Muscle layer of colon (tissue), 2 donors: ENCODE results near the gene PRR23A.
"Not testable (repeated sequence)": the region's sequence is repeated elsewhere in the genome, so short reads cannot be mapped to it uniquely, and the experiment has no call there.

Experiments used
- H3K27ac ChIP-seq: one replicate; pipeline ENCODE4 v1.7.0; 2013; ENCODE audit warnings: low read depth, mild to moderate bottlenecking, low read length, moderate library complexity
- H3K27me3 ChIP-seq, 2 donors: one replicate each; pipeline ENCODE4 v1.7.0; 2013; ENCODE audit warnings: low read length in 2 of 2, mild to moderate bottlenecking in 2 of 2; ENCODE audit not compliant: insufficient read depth in 2 of 2, control insufficient read depth in 1 of 2
- H3K36me3 ChIP-seq: one replicate; pipeline ENCODE4 v1.7.0; 2013; ENCODE audit warnings: mild to moderate bottlenecking, low read length; ENCODE audit not compliant: insufficient read depth
- H3K4me1 ChIP-seq: one replicate; pipeline ENCODE4 v1.7.0; 2013; ENCODE audit warnings: mild to moderate bottlenecking, low read length; ENCODE audit not compliant: insufficient read depth
- H3K4me3 ChIP-seq, 2 donors: one replicate each; pipeline ENCODE4 v1.7.0; 2013; ENCODE audit warnings: low read length in 2 of 2, low read depth in 1 of 2, mild to moderate bottlenecking in 1 of 2, moderate library complexity in 1 of 2
- H3K9ac ChIP-seq: one replicate; pipeline ENCODE4 v1.7.0; 2013; ENCODE audit warnings: low read length
- H3K9me3 ChIP-seq: one replicate; pipeline ENCODE4 v1.7.0; 2013; ENCODE audit warnings: mild to moderate bottlenecking, low read length
- donor health status: abdominal sarcoma.
- donor health status: Adenocarcinoma of cecum.

Gene PRR23A

DNA sequence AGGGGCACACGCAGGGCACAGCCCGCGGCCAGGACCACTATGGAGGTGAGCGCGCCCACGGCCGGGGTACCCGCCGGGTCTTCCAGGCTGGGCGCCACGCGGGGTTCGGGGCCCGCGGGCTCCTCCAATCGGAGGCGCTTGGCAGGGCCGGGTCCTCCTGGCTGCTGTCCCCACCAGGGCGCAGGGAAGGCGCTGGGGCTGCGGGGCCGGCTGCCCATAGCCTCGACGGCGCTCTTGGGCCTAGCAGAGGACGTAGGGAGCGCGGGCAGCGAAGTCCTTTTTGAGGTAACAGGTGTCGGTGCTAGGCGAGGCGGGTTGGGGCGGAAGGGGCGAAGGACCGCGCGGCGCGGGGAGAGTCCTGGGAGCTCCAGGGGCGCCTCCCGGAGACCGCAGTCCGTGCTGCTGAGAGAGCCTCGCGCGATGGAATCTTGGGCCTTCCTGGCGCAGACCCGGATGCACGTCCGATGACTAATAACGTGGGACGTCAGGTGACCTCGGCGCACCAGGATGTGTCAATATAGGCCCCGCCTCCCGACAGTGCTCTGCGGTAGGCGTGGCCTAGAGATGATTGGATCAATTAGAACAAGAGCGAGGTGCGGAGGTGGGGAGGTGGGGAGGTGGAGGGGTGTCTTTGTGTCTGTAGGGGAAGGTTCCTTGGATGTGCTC lies at the start of gene PRR23A:
PRR23A (minus strand) TSS at position 218 of the 666 bp plus-strand sequence; CDS start at position 218, 0 bp downstream.
- Histone ChIP-seq H3K27ac (no peak within 1 kb of the TSS), H3K9me3 (no peaks in the 10 kb centered on the region), H3K4me1 (no peaks in the 10 kb centered on the region)

DNA sequence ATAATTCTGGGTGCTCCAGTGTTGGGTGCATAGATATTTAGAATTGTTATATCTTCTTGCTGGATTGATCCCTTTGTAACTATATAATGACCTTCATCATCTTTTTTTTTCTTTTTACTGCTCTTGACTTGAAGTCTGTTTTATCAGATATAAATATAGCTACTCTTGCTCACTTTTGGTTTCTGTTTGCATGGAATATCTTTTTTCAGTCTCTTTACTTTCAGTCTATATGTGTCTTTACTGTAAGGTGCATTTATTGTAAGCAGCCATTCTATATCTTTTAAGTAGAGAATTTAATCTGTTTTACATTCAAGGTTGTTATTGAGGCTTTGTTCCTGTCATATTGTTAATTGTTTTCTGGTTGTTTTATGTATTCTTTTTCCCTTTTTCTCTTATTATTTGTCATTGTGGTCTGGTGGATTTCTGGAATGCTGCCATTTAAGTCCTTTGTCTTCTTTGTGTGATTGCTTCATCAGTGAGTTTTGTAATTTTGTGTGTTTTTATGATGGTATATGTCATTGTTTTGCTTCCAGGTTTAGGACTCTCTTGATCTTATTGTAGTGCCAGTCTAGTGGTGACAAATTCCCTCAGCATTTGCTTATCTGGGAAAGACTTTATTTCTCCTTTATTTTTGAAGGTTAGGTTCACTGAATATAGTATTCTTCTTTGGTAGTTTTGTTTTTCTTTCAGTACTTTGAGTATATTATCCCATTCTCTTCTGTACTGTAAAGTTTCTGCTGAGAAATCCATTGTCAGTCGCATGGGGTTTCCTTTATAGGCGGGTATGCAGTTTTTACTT lies 46.9 kb upstream of the PRR23A start:
- Histone ChIP-seq H3K4me3 (no peak overlapping the region), H3K4me1 (no peaks in the 10 kb centered on the region), H3K9me3 (no peaks in the 10 kb centered on the region), H3K27ac (no peak overlapping the region), H3K9ac (no peak overlapping the region), H3K27me3 (no peaks in the 10 kb centered on the region), H3K36me3 (no peaks in the 10 kb centered on the region)

More for the DNA sequence above, at the start of gene PRR23A:
- Histone ChIP-seq H3K4me3 (no peak within 1 kb of the TSS), H3K9ac (no peak within 1 kb of the TSS), H3K27me3 (no peaks in the 10 kb centered on the region), H3K36me3 (no peaks in the 10 kb centered on the region)

GRCh38 chr3:139044366-139045210 lies 38.5 kb upstream of the PRR23A start, which contains the start of gene PRR23C:
PRR23C (minus strand) TSS chr3:139044892; CDS start chr3:139044620, 272 bp downstream.
- Histone ChIP-seq H3K9ac (no peak within 1 kb of the TSS), H3K27ac (no peak within 1 kb of the TSS), H3K9me3 (no peaks in the 10 kb centered on the region), H3K4me3 (no peak within 1 kb of the TSS), H3K36me3 (no peaks in the 10 kb centered on the region), H3K4me1 (no peaks in the 10 kb centered on the region), H3K27me3 (no peaks in the 10 kb centered on the region)

GRCh38 chr3:139043554-139044365 lies 37.7 kb upstream of the PRR23A start:
- Histone ChIP-seq H3K36me3 (no peaks in the 10 kb centered on the region), H3K27ac (no peak overlapping the region), H3K4me1 (no peaks in the 10 kb centered on the region), H3K9ac (no peak overlapping the region), H3K4me3 (no peak overlapping the region), H3K9me3 (no peaks in the 10 kb centered on the region), H3K27me3 (no peaks in the 10 kb centered on the region)

- Histone ChIP-seq H3K27ac (no peak overlapping the region), H3K9ac (no peak overlapping the region), H3K9me3 (no peaks in the 10 kb centered on the region), H3K4me3 (no peak overlapping the region), H3K27me3 (no peaks in the 10 kb centered on the region), H3K4me1 (no peaks in the 10 kb centered on the region), H3K36me3 (no peaks in the 10 kb centered on the region)
Observed at GRCh38 chr3:139037478-139037877, 31.4 kb upstream of the PRR23A start.

GRCh38 chr3:139032326-139033002 lies 26.4 kb upstream of the PRR23A start:
- Histone ChIP-seq H3K4me3 (no peak overlapping the region), H3K9me3 (no peaks in the 10 kb centered on the region), H3K27ac (no peak overlapping the region), H3K36me3 (no peaks in the 10 kb centered on the region), H3K27me3 (no peaks in the 10 kb centered on the region), H3K4me1 (no peaks in the 10 kb centered on the region), H3K9ac (no peak overlapping the region)

DNA sequence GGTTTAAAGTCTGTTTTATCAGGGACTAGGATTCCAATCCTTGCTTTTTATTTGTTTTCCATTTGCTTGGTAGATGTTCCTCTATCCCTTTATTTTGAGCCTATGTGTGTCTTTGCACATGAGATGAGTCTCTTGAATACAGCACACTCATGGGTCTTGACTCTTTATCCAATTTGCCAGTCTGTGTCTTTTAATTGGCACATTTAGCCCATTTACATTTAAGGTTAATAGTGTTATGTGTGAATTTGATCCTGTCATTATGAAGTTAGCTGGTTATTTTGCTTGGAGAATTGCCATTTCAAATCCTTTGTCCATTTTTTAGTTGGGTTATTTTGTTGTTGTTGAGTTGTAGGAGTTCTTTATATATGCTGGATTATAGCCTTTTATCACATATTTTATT lies 24.5 kb upstream of the PRR23A start:
- H3K27ac ChIP-seq, H3K9me3 ChIP-seq, H3K4me3 ChIP-seq, H3K36me3 ChIP-seq, H3K27me3 ChIP-seq, H3K4me1 ChIP-seq, H3K9ac ChIP-seq: not testable (repeated sequence)

- Histone ChIP-seq H3K27ac (no peak overlapping the region), H3K36me3 (no peaks in the 10 kb centered on the region), H3K27me3 (no peaks in the 10 kb centered on the region), H3K9ac (no peak overlapping the region), H3K4me1 (no peaks in the 10 kb centered on the region), H3K4me3 (no peak overlapping the region), H3K9me3 (no peaks in the 10 kb centered on the region)
Observed at GRCh38 chr3:139024968-139025367, 18.9 kb upstream of the PRR23A start.

DNA sequence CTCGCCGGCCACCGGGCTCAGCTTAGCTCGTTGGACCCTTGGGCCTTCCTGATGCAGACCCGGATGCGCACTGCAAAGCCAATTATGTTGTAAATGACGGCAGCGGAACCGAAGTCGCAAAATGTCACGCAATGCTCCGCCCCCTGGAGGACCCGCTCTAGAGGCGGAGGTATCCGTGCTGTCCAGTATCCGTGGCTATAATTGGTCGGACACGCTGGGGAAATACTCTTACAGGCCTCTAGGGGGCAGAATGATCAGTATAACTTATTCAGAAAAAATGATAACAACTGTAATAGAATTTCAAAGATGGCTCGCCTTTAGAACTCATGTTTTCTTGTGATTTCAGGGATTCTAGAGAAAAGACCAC lies 14.8 kb upstream of the PRR23A start, which contains the start of gene PRR23B:
PRR23B (minus strand) TSS at position 59 of the 367 bp plus-strand sequence. CDS start 265 bp downstream, outside the sequence.
- no peaks in the 10 kb centered on the region for H3K27me3 ChIP-seq
- no peaks in the 10 kb centered on the region for H3K4me1 ChIP-seq
- no peaks in the 10 kb centered on the region for H3K9me3 ChIP-seq
- H3K4me3 ChIP-seq, result no peak within 1 kb of the TSS
- no peaks in the 10 kb centered on the region for H3K36me3 ChIP-seq
- no peak within 1 kb of the TSS for H3K27ac ChIP-seq
- H3K9ac ChIP-seq, result no peak within 1 kb of the TSS

GRCh38 chr3:139020036-139020867 lies 14.2 kb upstream of the PRR23A start:
- Histone ChIP-seq H3K36me3 (no peaks in the 10 kb centered on the region), H3K4me1 (no peaks in the 10 kb centered on the region), H3K27ac (no peak overlapping the region), H3K27me3 (no peaks in the 10 kb centered on the region), H3K4me3 (no peak overlapping the region), H3K9ac (no peak overlapping the region), H3K9me3 (no peaks in the 10 kb centered on the region)
